ENCODE data around the gene MARCHF3. TPM values are rescaled to one million over a fixed set of nuclear protein-coding genes. Genes with fewer than 3 reads are reported as not detected.

MARCHF3 gene
- total RNA-seq, 1 donor from 2014 or later = 16.5 TPM

- FAIRE-seq (no peak), DNase-seq (ENCODE audit: low read depth) (no peak)
- Histone ChIP-seq H3K9me3 (ENCODE audit: insufficient read depth, low read depth, low read length) (no peaks in the 10 kb centered on the region), H3K79me2 (ENCODE audit: insufficient read depth, low read length) (no peaks in the 10 kb centered on the region), H3K36me3 (ENCODE audit: insufficient read depth, low read length) (no peaks in the 10 kb centered on the region), H4K20me1 (ENCODE audit: insufficient read depth, low read length) (peaks cover 4% of the 10 kb centered on the region), H3K27me3 (ENCODE audit: insufficient read depth, low read length) (no peaks in the 10 kb centered on the region), H3K4me2 (ENCODE audit: low read length) (peak overlapping the region; percentile 88), H3K9ac (ENCODE audit: low read length) (peak overlapping the region; percentile 13), H3K4me1 (ENCODE audit: insufficient read depth, low read length) (no peaks in the 10 kb centered on the region), H3K4me3 (ENCODE audit: insufficient read depth, low read depth, low read length) (peak overlapping the region; percentile 84), H2AFZ (ENCODE audit: low read depth, low read length) (no peak overlapping the region), H3K27ac (ENCODE audit: low read depth, low read length) (no peak overlapping the region)
- Mint-ChIP-seq H3K27me3 (ENCODE audit: low read depth, unreplicated experiment) (peaks cover 12% of the 10 kb centered on the region), H3K4me3 (ENCODE audit: unreplicated experiment) (peak overlapping the region; percentile 90), H3K4me1 (ENCODE audit: low read depth, unreplicated experiment) (peaks cover 14% of the 10 kb centered on the region), H3K36me3 (ENCODE audit: low read depth, unreplicated experiment) (no peaks in the 10 kb centered on the region), H3K27ac (ENCODE audit: unreplicated experiment) (no peak overlapping the region), H3K9me3 (ENCODE audit: unreplicated experiment) (no peaks in the 10 kb centered on the region)
- TF ChIP-seq EZH2 (IDR thresholded peaks at IDR 0.05; ENCODE audit: insufficient read depth, low read length) (no peak), CTCF (IDR thresholded peaks at IDR 0.05; ENCODE audit: insufficient read depth, low read depth, low read length) (no peak)
Observed at GRCh38 chr5:127028822-127029457, 1.4 kb downstream of the MARCHF3 start.

GRCh38 chr5:127027539-127027938 lies 2.8 kb downstream of the MARCHF3 start:
- Mint-ChIP-seq H3K27me3 (ENCODE audit: low read depth, unreplicated experiment) (peaks cover 5% of the 10 kb centered on the region), H3K27ac (ENCODE audit: unreplicated experiment) (no peak overlapping the region), H3K4me1 (ENCODE audit: low read depth, unreplicated experiment) (peaks cover 14% of the 10 kb centered on the region), H3K9me3 (ENCODE audit: unreplicated experiment) (no peaks in the 10 kb centered on the region), H3K4me3 (ENCODE audit: unreplicated experiment) (no peak overlapping the region), H3K36me3 (ENCODE audit: low read depth, unreplicated experiment) (no peaks in the 10 kb centered on the region)
- H3K79me2 ChIP-seq (ENCODE audit: insufficient read depth, low read length) = no peaks in the 10 kb centered on the region
- FAIRE-seq (no peak), DNase-seq (ENCODE audit: low read depth) (no peak)
- no peaks in the 10 kb centered on the region for H3K27me3 ChIP-seq (ENCODE audit: insufficient read depth, low read length)
- H2AFZ ChIP-seq (ENCODE audit: low read depth, low read length) = no peak overlapping the region
- H3K9ac ChIP-seq (ENCODE audit: low read length) = no peak overlapping the region
- H3K4me2 ChIP-seq (ENCODE audit: low read length) = no peak overlapping the region
- no peak overlapping the region for H3K27ac ChIP-seq (ENCODE audit: low read depth, low read length)
- H4K20me1 ChIP-seq (ENCODE audit: insufficient read depth, low read length) = peaks cover 4% of the 10 kb centered on the region
- H3K36me3 ChIP-seq (ENCODE audit: insufficient read depth, low read length) = no peaks in the 10 kb centered on the region
- no peaks in the 10 kb centered on the region for H3K9me3 ChIP-seq (ENCODE audit: insufficient read depth, low read depth, low read length)
- H3K4me3 ChIP-seq (ENCODE audit: insufficient read depth, low read depth, low read length) = no peak overlapping the region
- H3K4me1 ChIP-seq (ENCODE audit: insufficient read depth, low read length) = no peaks in the 10 kb centered on the region
- no peak for TF ChIP-seq EZH2 (IDR thresholded peaks at IDR 0.05; ENCODE audit: insufficient read depth, low read length)
- no peak for TF ChIP-seq CTCF (IDR thresholded peaks at IDR 0.05; ENCODE audit: insufficient read depth, low read depth, low read length)

GRCh38 chr5:127026166-127026565 lies 4.2 kb downstream of the MARCHF3 start:
- H3K36me3 ChIP-seq (ENCODE audit: insufficient read depth, low read length) = no peaks in the 10 kb centered on the region
- DNase-seq (ENCODE audit: low read depth) (no peak), FAIRE-seq (no peak)
- H3K9ac ChIP-seq (ENCODE audit: low read length) = no peak overlapping the region
- no peaks in the 10 kb centered on the region for H3K36me3 Mint-ChIP-seq (ENCODE audit: low read depth, unreplicated experiment)
- H3K27me3 ChIP-seq (ENCODE audit: insufficient read depth, low read length) = no peaks in the 10 kb centered on the region
- no peak overlapping the region for H2AFZ ChIP-seq (ENCODE audit: low read depth, low read length)
- no peaks in the 10 kb centered on the region for H3K27me3 Mint-ChIP-seq (ENCODE audit: low read depth, unreplicated experiment)
- TF ChIP-seq EZH2 (IDR thresholded peaks at IDR 0.05; ENCODE audit: insufficient read depth, low read length) (no peak), CTCF (IDR thresholded peaks at IDR 0.05; ENCODE audit: insufficient read depth, low read depth, low read length) (no peak)
- no peak overlapping the region for H3K4me3 ChIP-seq (ENCODE audit: insufficient read depth, low read depth, low read length)
- peaks cover 4% of the 10 kb centered on the region for H4K20me1 ChIP-seq (ENCODE audit: insufficient read depth, low read length)
- peaks cover 12% of the 10 kb centered on the region for H3K4me1 Mint-ChIP-seq (ENCODE audit: low read depth, unreplicated experiment)
- no peak overlapping the region for H3K27ac ChIP-seq (ENCODE audit: low read depth, low read length)
- no peak overlapping the region for H3K4me3 Mint-ChIP-seq (ENCODE audit: unreplicated experiment)
- no peak overlapping the region for H3K27ac Mint-ChIP-seq (ENCODE audit: unreplicated experiment)
- no peaks in the 10 kb centered on the region for H3K9me3 Mint-ChIP-seq (ENCODE audit: unreplicated experiment)
- H3K4me1 ChIP-seq (ENCODE audit: insufficient read depth, low read length) = no peaks in the 10 kb centered on the region
- H3K4me2 ChIP-seq (ENCODE audit: low read length) = no peak overlapping the region
- no peaks in the 10 kb centered on the region for H3K79me2 ChIP-seq (ENCODE audit: insufficient read depth, low read length)
- H3K9me3 ChIP-seq (ENCODE audit: insufficient read depth, low read depth, low read length) = no peaks in the 10 kb centered on the region
